Neural cell (in vitro differentiated cells): ENCODE data around the gene TBX4. TPM values are rescaled to one million over a fixed set of nuclear protein-coding genes. Genes with fewer than 3 reads are reported as not detected.

Experiments
- H2AFZ ChIP-seq: fragments of 200-600, 300-800 bp; sonication (generic), shearing (Covaris generic); 2 replicates; pipeline ENCODE4 v1.6.0; 2014; ENCODE audit warnings: low read depth, mild to moderate bottlenecking, antibody characterized with exemption, low read length, moderate library complexity
- H3F3A ChIP-seq: fragments of 200-600 bp; shearing (Covaris generic); 2 replicates; pipeline ENCODE4 v1.6.1; 2016; ENCODE audit warnings: mild to moderate bottlenecking, moderate library complexity, mixed read lengths, antibody characterized with exemption, low read length; ENCODE audit not compliant: insufficient read depth, poor library complexity, severe bottlenecking
- H3K27ac ChIP-seq: fragments of 200-600, 300-800 bp; sonication (generic), shearing (Covaris generic); 2 replicates; pipeline ENCODE4 v1.5.1; 2014; ENCODE audit warnings: mild to moderate bottlenecking, low read length, moderate library complexity
- H3K27me3 ChIP-seq: fragments of 300-800, 200-600 bp; sonication (generic), shearing (Covaris generic); 2 replicates; pipeline ENCODE4 v1.6.0; 2014; ENCODE audit warnings: mild to moderate bottlenecking, low read depth, low read length, moderate library complexity; ENCODE audit not compliant: insufficient read depth
- H3K36me3 ChIP-seq: fragments of 300-800, 200-600 bp; sonication (generic), shearing (Covaris generic); 2 replicates; pipeline ENCODE4 v1.5.1; 2014; ENCODE audit warnings: mild to moderate bottlenecking, antibody characterized with exemption, low read length, moderate library complexity; ENCODE audit not compliant: insufficient read depth
- H3K4me2 ChIP-seq: fragments of 300-800, 200-600 bp; sonication (generic), shearing (Covaris generic); 2 replicates; pipeline ENCODE4 v1.6.0; 2014; ENCODE audit warnings: mild to moderate bottlenecking, low read length
- H3K4me3 ChIP-seq: fragments of 300-800, 200-600 bp; sonication (generic), shearing (Covaris generic); 2 replicates; pipeline ENCODE4 v1.5.1; 2014; ENCODE audit warnings: mild to moderate bottlenecking, low read length, moderate library complexity
- H3K79me2 ChIP-seq: fragments of 200-600 bp; shearing (Covaris generic); replicated peaks from 2 replicates; pipeline ENCODE4 v1.6.0; 2014; ENCODE audit warnings: mild to moderate bottlenecking, low read length, moderate library complexity; ENCODE audit not compliant: insufficient read depth
- H3K9ac ChIP-seq: fragments of 300-800, 200-600 bp; sonication (generic), shearing (Covaris generic); 2 replicates; pipeline ENCODE4 v1.6.1; 2016; ENCODE audit warnings: mild to moderate bottlenecking, low read length, mixed read lengths
- H3K9me2 ChIP-seq: fragments of 200-600 bp; shearing (Covaris generic); 2 replicates; pipeline ENCODE4 v1.6.1; 2016; ENCODE audit warnings: mild to moderate bottlenecking, low read length, mixed read lengths; ENCODE audit not compliant: insufficient read depth
- H3K9me3 ChIP-seq: fragments of 200-600, 300-800 bp; sonication (generic), shearing (Covaris generic); 2 replicates; pipeline ENCODE4 v1.6.1; 2016; ENCODE audit warnings: mild to moderate bottlenecking, mixed run types, low read length, moderate library complexity, mixed read lengths
- H4K20me1 ChIP-seq: fragments of 200-600 bp; shearing (Covaris generic); 2 replicates; pipeline ENCODE4 v1.6.1; 2016; ENCODE audit warnings: mild to moderate bottlenecking, mixed run types; ENCODE audit not compliant: insufficient read depth
- EP300 ChIP-seq: fragments of 450-650 bp; conservative IDR thresholded peaks from 2 replicates; pipeline ENCODE4 v1.6.1; 2014; ENCODE audit warnings: antibody characterized with exemption, mild to moderate bottlenecking, moderate library complexity; ENCODE audit not compliant: poor library complexity, severe bottlenecking
- EZH2 ChIP-seq: fragments of 200-600, 300-800 bp; shearing (Covaris generic), sonication (generic); IDR thresholded peaks from 2 replicates; pipeline ENCODE4 v1.6.1; 2014; ENCODE audit warnings: antibody characterized with exemption, low read length, borderline replicate concordance, mild to moderate bottlenecking; ENCODE audit not compliant: insufficient read depth, poor library complexity, severe bottlenecking
- MXI1 ChIP-seq: fragments of 450-650 bp; conservative IDR thresholded peaks from 2 replicates; pipeline ENCODE4 v1.6.1; 2014; ENCODE audit warnings: antibody characterized with exemption, mild to moderate bottlenecking; ENCODE audit not compliant: poor library complexity, severe bottlenecking
- POLR2AphosphoS5 ChIP-seq: IDR thresholded peaks from 2 replicates; pipeline ENCODE4 v1.6.1; 2012
- RAD21 ChIP-seq: fragments of 450-650 bp; conservative IDR thresholded peaks from 2 replicates; pipeline ENCODE4 v1.6.1; 2014; ENCODE audit warnings: antibody characterized with exemption, mild to moderate bottlenecking, moderate library complexity
- SMC3 ChIP-seq: fragments of 450-650 bp; conservative IDR thresholded peaks from 2 replicates; pipeline ENCODE4 v1.6.1; 2014; ENCODE audit warnings: antibody characterized with exemption, mild to moderate bottlenecking, moderate library complexity; ENCODE audit not compliant: poor library complexity
- TAF1 ChIP-seq: IDR thresholded peaks from 2 replicates; pipeline ENCODE4 v1.6.1; 2012; ENCODE audit warnings: low read depth
- polyA plus RNA-seq: library from polyadenylated mRNA; depleted of rRNA; stranded (reverse); fragments of >200 nt; gene quantifications from 2 replicates; pipeline ENCODE4 v1.2.3, GENCODE V29; 2014
- TF ChIP-seq, protein P1 (sequence below): IDR thresholded peaks from 2 replicates; pipeline ENCODE4 v1.6.1; 2012; ENCODE audit warnings: borderline replicate concordance
- TF ChIP-seq, protein P2 (sequence below): fragments of 450-650 bp; IDR thresholded peaks from 2 replicates; pipeline ENCODE4 v1.5.1; 2014; ENCODE audit warnings: antibody characterized with exemption, mild to moderate bottlenecking, moderate library complexity; ENCODE audit not compliant: poor library complexity, severe bottlenecking

TBX4 gene
- polyA plus RNA-seq, 1 donor from 2014 or later = not detected

DNA sequence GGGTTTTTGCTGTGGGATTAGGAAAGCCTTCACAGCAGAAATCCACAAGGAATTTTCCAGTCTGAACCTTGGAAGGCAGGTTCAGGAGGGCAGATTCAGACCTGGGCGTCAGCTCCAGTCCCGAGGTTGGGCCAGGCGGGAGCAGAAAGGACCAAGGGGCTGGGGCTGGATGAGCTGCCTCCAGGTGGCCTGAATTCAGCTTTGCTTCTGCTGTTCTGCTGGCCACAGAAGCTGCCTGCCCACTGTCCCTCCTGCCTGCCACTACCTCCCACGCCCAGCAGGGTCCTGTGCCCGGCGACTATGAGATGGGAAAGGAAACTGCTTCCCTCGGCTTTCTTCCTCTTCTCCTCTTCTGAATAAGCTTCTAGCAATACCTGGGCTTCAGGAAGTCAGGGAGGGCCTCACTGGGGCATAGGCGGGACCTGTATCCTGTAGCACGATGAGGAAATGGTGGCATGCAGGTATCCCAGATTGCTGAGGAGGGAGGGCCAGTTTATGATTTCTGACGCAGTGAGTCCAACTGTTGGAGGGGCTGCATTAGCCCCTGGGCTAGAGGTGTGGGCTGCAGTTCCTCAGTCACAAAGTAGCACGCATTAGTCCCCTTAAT is 18.4 kb downstream of the TBX4 start:
- H3K79me2 ChIP-seq = no peaks in the 10 kb centered on the region
- H2AFZ ChIP-seq = no peak overlapping the region
- H3K9ac ChIP-seq = no peak overlapping the region
- H3K4me2 ChIP-seq = no peak overlapping the region
- no peaks in the 10 kb centered on the region for H3K9me2 ChIP-seq
- no peaks in the 10 kb centered on the region for H3F3A ChIP-seq
- H4K20me1 ChIP-seq = no peaks in the 10 kb centered on the region
- no peak overlapping the region for H3K4me3 ChIP-seq
- H3K36me3 ChIP-seq = no peaks in the 10 kb centered on the region
- TF ChIP-seq, protein P1, sequence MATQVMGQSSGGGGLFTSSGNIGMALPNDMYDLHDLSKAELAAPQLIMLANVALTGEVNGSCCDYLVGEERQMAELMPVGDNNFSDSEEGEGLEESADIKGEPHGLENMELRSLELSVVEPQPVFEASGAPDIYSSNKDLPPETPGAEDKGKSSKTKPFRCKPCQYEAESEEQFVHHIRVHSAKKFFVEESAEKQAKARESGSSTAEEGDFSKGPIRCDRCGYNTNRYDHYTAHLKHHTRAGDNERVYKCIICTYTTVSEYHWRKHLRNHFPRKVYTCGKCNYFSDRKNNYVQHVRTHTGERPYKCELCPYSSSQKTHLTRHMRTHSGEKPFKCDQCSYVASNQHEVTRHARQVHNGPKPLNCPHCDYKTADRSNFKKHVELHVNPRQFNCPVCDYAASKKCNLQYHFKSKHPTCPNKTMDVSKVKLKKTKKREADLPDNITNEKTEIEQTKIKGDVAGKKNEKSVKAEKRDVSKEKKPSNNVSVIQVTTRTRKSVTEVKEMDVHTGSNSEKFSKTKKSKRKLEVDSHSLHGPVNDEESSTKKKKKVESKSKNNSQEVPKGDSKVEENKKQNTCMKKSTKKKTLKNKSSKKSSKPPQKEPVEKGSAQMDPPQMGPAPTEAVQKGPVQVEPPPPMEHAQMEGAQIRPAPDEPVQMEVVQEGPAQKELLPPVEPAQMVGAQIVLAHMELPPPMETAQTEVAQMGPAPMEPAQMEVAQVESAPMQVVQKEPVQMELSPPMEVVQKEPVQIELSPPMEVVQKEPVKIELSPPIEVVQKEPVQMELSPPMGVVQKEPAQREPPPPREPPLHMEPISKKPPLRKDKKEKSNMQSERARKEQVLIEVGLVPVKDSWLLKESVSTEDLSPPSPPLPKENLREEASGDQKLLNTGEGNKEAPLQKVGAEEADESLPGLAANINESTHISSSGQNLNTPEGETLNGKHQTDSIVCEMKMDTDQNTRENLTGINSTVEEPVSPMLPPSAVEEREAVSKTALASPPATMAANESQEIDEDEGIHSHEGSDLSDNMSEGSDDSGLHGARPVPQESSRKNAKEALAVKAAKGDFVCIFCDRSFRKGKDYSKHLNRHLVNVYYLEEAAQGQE = no peak
- TF ChIP-seq, protein P2, sequence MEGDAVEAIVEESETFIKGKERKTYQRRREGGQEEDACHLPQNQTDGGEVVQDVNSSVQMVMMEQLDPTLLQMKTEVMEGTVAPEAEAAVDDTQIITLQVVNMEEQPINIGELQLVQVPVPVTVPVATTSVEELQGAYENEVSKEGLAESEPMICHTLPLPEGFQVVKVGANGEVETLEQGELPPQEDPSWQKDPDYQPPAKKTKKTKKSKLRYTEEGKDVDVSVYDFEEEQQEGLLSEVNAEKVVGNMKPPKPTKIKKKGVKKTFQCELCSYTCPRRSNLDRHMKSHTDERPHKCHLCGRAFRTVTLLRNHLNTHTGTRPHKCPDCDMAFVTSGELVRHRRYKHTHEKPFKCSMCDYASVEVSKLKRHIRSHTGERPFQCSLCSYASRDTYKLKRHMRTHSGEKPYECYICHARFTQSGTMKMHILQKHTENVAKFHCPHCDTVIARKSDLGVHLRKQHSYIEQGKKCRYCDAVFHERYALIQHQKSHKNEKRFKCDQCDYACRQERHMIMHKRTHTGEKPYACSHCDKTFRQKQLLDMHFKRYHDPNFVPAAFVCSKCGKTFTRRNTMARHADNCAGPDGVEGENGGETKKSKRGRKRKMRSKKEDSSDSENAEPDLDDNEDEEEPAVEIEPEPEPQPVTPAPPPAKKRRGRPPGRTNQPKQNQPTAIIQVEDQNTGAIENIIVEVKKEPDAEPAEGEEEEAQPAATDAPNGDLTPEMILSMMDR = no peak
- TF ChIP-seq EZH2 (no peak), EP300 (no peak), MXI1 (no peak), RAD21 (no peak), TAF1 (no peak), POLR2AphosphoS5 (no peak), SMC3 (no peak)
- no peaks in the 10 kb centered on the region for H3K9me3 ChIP-seq
- H3K27ac ChIP-seq = no peak overlapping the region
- peaks cover 4% of the 10 kb centered on the region for H3K27me3 ChIP-seq

DNA sequence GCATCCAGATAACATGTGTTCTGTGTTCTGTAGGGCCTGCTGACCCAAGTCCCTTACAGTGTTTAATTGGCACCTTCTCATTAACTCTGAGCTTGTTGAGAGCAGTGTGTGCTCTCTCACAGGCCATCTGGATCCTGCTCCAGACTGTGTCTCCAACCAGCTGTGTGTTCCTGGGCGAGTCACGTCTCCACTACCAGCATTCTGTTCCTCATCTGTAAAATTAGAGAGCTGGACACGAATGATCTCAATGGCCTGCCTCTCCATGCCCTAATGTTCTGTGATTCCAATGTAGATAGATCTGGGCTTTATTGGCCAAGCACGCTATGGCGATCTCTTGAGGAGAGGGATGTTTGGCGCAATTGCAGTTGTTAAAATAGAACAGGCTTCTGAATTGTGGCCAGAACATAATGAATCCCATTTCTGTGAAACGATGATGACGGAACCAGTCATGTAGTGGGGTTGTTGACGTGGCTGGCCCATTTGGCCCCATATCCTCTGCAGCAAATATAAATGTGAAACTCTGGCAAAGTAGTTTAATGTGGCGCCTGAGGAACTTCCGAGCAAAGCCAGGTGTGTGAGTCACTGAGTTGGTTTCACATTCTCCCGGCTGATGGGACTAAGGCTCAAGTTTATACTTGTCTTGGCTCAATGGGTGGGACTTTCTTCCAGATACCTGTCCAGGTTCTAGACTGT is 22.2 kb downstream of the TBX4 start:
- TF ChIP-seq EZH2 (no peak), RAD21 (no peak), MXI1 (no peak), TAF1 (no peak), POLR2AphosphoS5 (no peak), SMC3 (no peak), EP300 (no peak)
- TF ChIP-seq, protein P2 = no peak
- TF ChIP-seq, protein P1 = no peak
- H3K9me3 ChIP-seq = no peaks in the 10 kb centered on the region
- H3F3A ChIP-seq = no peaks in the 10 kb centered on the region
- no peaks in the 10 kb centered on the region for H3K9me2 ChIP-seq
- no peaks in the 10 kb centered on the region for H4K20me1 ChIP-seq
- no peak overlapping the region for H3K4me2 ChIP-seq
- no peak overlapping the region for H3K4me3 ChIP-seq
- no peak overlapping the region for H3K27ac ChIP-seq
- no peak overlapping the region for H3K9ac ChIP-seq
- no peaks in the 10 kb centered on the region for H3K79me2 ChIP-seq
- H3K36me3 ChIP-seq = no peaks in the 10 kb centered on the region
- no peak overlapping the region for H2AFZ ChIP-seq
- H3K27me3 ChIP-seq = no peaks in the 10 kb centered on the region
